Astrocyte of the spinal cord (primary cell): ENCODE data around the gene ZNF629.
A peak's percentile ranks its signal among the peaks of the same experiment; 100 is the strongest.

Experiments
- DNase-seq: peaks from one replicate; pipeline ENCODE4 v3.0.0; 2011; ENCODE audit warnings: low read depth, low spot score
- H3K4me3 ChIP-seq: 2 replicates; pipeline ENCODE4 v1.5.1; 2011; ENCODE audit warnings: low read depth, mild to moderate bottlenecking, low read length, moderate library complexity
- in situ Hi-C: cut with HindIII; loops from 2 replicates; pipeline ENCODE4 v1.10.0; 2017; ENCODE audit warnings: low sequenced_read_pairs
- TF ChIP-seq, protein P1 (sequence below): IDR thresholded peaks from 2 replicates; pipeline ENCODE4 v1.5.1; 2012; ENCODE audit warnings: low read depth, mild to moderate bottlenecking, low read length, inconsistent platforms

Gene ZNF629

GRCh38 chr16:30780549-30780948, 6.5 kb downstream of the ZNF629 start:
- TF ChIP-seq, protein P1, sequence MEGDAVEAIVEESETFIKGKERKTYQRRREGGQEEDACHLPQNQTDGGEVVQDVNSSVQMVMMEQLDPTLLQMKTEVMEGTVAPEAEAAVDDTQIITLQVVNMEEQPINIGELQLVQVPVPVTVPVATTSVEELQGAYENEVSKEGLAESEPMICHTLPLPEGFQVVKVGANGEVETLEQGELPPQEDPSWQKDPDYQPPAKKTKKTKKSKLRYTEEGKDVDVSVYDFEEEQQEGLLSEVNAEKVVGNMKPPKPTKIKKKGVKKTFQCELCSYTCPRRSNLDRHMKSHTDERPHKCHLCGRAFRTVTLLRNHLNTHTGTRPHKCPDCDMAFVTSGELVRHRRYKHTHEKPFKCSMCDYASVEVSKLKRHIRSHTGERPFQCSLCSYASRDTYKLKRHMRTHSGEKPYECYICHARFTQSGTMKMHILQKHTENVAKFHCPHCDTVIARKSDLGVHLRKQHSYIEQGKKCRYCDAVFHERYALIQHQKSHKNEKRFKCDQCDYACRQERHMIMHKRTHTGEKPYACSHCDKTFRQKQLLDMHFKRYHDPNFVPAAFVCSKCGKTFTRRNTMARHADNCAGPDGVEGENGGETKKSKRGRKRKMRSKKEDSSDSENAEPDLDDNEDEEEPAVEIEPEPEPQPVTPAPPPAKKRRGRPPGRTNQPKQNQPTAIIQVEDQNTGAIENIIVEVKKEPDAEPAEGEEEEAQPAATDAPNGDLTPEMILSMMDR: no peak
- no peak overlapping the region for H3K4me3 ChIP-seq
- DNase-seq: no peak
- in situ Hi-C loops: loop anchor here (25.0 kb wide), 1 partner anchor 107 kb away; the partner anchor contains the start of genes BCL7C and CTF1

DNA sequence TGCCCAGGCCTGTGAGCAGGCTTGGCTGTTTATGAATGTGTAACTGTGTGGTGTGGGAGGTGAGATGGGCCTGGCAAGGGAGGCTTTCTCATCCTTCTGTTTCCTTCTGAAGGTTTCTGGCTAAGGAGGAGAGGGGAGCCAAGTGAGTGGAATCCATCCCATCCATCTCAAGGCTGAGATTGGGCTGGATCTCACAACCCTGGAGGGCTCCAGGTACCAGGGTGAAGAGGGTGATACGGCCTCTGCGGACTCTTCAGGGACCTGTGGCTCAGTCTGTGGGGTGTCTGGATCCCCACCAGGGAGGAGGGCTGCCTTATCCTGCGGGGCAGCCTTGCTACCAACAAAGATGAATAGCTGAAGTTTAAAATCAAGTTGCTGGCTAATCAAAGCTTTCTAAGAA, 7.0 kb downstream of the ZNF629 start:
- H3K4me3 ChIP-seq: no peak overlapping the region
- no peak for DNase-seq
- in situ Hi-C loops: loop anchor here (25.0 kb wide), 1 partner anchor 107 kb away; the partner anchor contains the start of genes BCL7C and CTF1
- TF ChIP-seq, protein P1: no peak

DNA sequence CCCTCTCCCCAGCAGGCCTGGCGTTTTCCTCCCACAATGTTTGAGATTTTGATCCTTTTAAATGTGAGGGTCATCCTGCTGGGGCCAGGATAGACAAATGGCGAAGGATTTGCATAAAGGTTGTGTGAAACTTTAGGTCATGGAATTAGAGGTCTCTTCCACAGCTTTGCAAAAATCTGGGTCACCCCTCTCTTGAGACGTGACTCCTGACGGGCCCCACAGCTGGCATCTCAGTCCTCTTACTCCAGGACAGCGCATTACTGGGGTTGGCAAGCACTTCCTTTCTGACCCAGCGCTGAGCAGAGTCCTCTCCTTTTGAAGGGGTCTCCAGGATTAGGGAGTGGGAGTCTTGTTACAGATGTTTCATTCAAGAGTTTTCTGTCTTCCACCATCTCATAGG, 7.4 kb downstream of the ZNF629 start:
- no peak for DNase-seq
- in situ Hi-C loops: loop anchor here (25.0 kb wide), 1 partner anchor 108 kb away; the partner anchor contains the start of genes BCL7C and CTF1
- TF ChIP-seq, protein P1: no peak
- H3K4me3 ChIP-seq: no peak overlapping the region

- TF ChIP-seq, protein P1: no peak
- in situ Hi-C loops: loop anchor here (25.0 kb wide), 1 partner anchor 109 kb away; the partner anchor contains the start of genes BCL7C and CTF1
- no peak overlapping the region for H3K4me3 ChIP-seq
- no peak for DNase-seq
Measured at GRCh38 chr16:30778549-30779244, 8.3 kb downstream of the ZNF629 start.

GRCh38 chr16:30777591-30778297, 9.3 kb downstream of the ZNF629 start:
- TF ChIP-seq, protein P1: no peak
- no peak overlapping the region for H3K4me3 ChIP-seq
- DNase-seq: no peak
- in situ Hi-C loops: loop anchor here (25.0 kb wide), 1 partner anchor 110 kb away; the partner anchor contains the start of genes BCL7C and CTF1

- in situ Hi-C loops: loop anchor here (25.0 kb wide), 1 partner anchor 112 kb away; the partner anchor contains the start of genes BCL7C and CTF1
- peak; percentile 82 for DNase-seq
- TF ChIP-seq, protein P1: no peak
- H3K4me3 ChIP-seq: peak overlapping the region; percentile 48
Measured at GRCh38 chr16:30775392-30776188, 11.4 kb downstream of the ZNF629 start.
